PC-3 (cell line): ENCODE results near the gene CUL4A. TPM values are rescaled to one million over a fixed set of nuclear protein-coding genes. Genes with fewer than 3 reads are reported as not detected.

Experiments used
- ATAC-seq: fragments of 200-7000 bp; cut with Tn5 transposase; 2 replicates; pipeline ENCODE4 v1.9.1; 2020; ENCODE audit warnings: mild to moderate bottlenecking, moderate library complexity
- BruUV-seq: library from RNA; stranded (reverse); fragments of 400-500 nt; replicated peaks from 2 replicates; lab custom pipeline; 2021; lab: Mats Ljungman, UMichigan
- CTCF ChIA-PET: fragments of 300-600 bp; sonication (Branson Sonifier 250); formaldehyde crosslinking; loops from one replicate; lab custom pipeline; 2022; ENCODE audit warnings: antibody characterized with exemption; lab: Charles Lee
- POLR2A ChIA-PET: fragments of 300-600 bp; sonication (Branson Sonifier 250); formaldehyde crosslinking; loops from one replicate; lab custom pipeline; 2022; ENCODE audit warnings: antibody characterized with exemption; ENCODE audit not compliant: unreplicated experiment; lab: Charles Lee
- DNase-seq: peaks from one replicate; pipeline ENCODE4 v3.0.0-alpha.2; 2015
- H2AFZ ChIP-seq: fragments of 300-600 bp; sonication (generic); 2 replicates; pipeline ENCODE4 v1.6.0; 2016; ENCODE audit warnings: antibody characterized with exemption, low read length
- H3F3A ChIP-seq: fragments of 300-600 bp; sonication (generic); one replicate; pipeline ENCODE4 v1.6.0; 2017; ENCODE audit warnings: antibody characterized with exemption, low read length, control low read depth, mild to moderate bottlenecking; ENCODE audit not compliant: unreplicated experiment
- H3K27ac ChIP-seq: fragments of 300-600 bp; sonication (generic); 2 replicates; pipeline ENCODE4 v1.5.1; 2016; ENCODE audit warnings: mild to moderate bottlenecking, low read length
- H3K27me3 ChIP-seq: fragments of 300-600 bp; sonication (generic); 2 replicates; pipeline ENCODE4 v1.6.1; 2016; ENCODE audit warnings: low read length, mixed read lengths
- H3K36me3 ChIP-seq: fragments of 300-600 bp; sonication (generic); 2 replicates; pipeline ENCODE4 v1.6.1; 2016; ENCODE audit warnings: low read depth, mixed run types, low read length, mixed read lengths
- H3K4me1 ChIP-seq: fragments of 300-600 bp; sonication (generic); 2 replicates; pipeline ENCODE4 v1.5.1; 2016; ENCODE audit warnings: low read length; ENCODE audit not compliant: insufficient read depth
- H3K4me2 ChIP-seq: fragments of 300-600 bp; sonication (generic); 2 replicates; pipeline ENCODE4 v1.6.0; 2016; ENCODE audit warnings: low read length
- H3K4me3 ChIP-seq: fragments of 300-600 bp; sonication (generic); 2 replicates; pipeline ENCODE4 v1.5.1; 2016; ENCODE audit warnings: mild to moderate bottlenecking, low read length, mixed read lengths
- H3K79me2 ChIP-seq: fragments of 300-600 bp; sonication (generic); 2 replicates; pipeline ENCODE4 v1.6.1; 2017; ENCODE audit warnings: low read length, mixed read lengths
- H3K9ac ChIP-seq: fragments of 300-600 bp; sonication (generic); 2 replicates; pipeline ENCODE4 v1.6.0; 2016; ENCODE audit warnings: mild to moderate bottlenecking, low read length
- H3K9me2 ChIP-seq: fragments of 300-600 bp; sonication (generic); replicated peaks from 2 replicates; pipeline ENCODE4 v1.6.1; 2016; ENCODE audit warnings: mixed run types, low read length, mixed read lengths
- H3K9me3 ChIP-seq: fragments of 300-600 bp; sonication (generic); 2 replicates; pipeline ENCODE4 v1.6.1; 2016; ENCODE audit warnings: low read length, mixed read lengths
- H4K20me1 ChIP-seq: fragments of 300-600 bp; sonication (generic); 2 replicates; pipeline ENCODE4 v1.6.1; 2016; ENCODE audit warnings: low read length, mixed read lengths
- CTCF ChIP-seq: fragments of 300-600 bp; sonication (generic); conservative IDR thresholded peaks from 2 replicates; pipeline ENCODE4 v1.5.1; 2017; ENCODE audit warnings: antibody characterized with exemption, low read depth, mild to moderate bottlenecking, low read length
- EZH2 ChIP-seq: fragments of 300-600 bp; sonication (generic); IDR thresholded peaks from one replicate; pipeline ENCODE4 v1.6.1; 2017; ENCODE audit warnings: antibody characterized with exemption, mild to moderate bottlenecking, low read length; ENCODE audit not compliant: unreplicated experiment
- EZH2phosphoT487 ChIP-seq: fragments of 300-600 bp; sonication (generic); IDR thresholded peaks from 2 replicates; pipeline ENCODE4 v1.6.1; 2018; ENCODE audit warnings: mild to moderate bottlenecking, antibody characterized with exemption, low read length, borderline replicate concordance
- intact Hi-C: fragments of 100-400 bp; cut with micrococcal nuclease; formaldehyde crosslinking; loops from 2 replicates; pipeline ENCODE4 v1.9.0; 2023
- total RNA-seq: library from RNA; depleted of rRNA; stranded (reverse); fragments of >200 nt; gene quantifications from 2 replicates; pipeline ENCODE4 v1.2.3, GENCODE V29; 2014

Gene CUL4A
- total RNA-seq, 1 experiment from 2014 or later, result 82.4 TPM

- H3K9ac ChIP-seq, result no peak overlapping the region
- peaks cover 15% of the 10 kb centered on the region for H3K4me1 ChIP-seq
- H3K9me3 ChIP-seq, result no peaks in the 10 kb centered on the region
- H3F3A ChIP-seq, result no peaks in the 10 kb centered on the region
- no peak overlapping the region for H3K27ac ChIP-seq
- no peak for DNase-seq
- TF ChIP-seq EZH2 (no peak), CTCF (no peak), EZH2phosphoT487 (no peak)
- peaks cover 82% of the 10 kb centered on the region for H3K79me2 ChIP-seq
- no peak overlapping the region for H2AFZ ChIP-seq
- H4K20me1 ChIP-seq, result peaks cover 11% of the 10 kb centered on the region; the same call in 1 of the 2 replicates
- intact Hi-C loops, result no loop called here
- no peak overlapping the region for H3K4me2 ChIP-seq
- H3K4me3 ChIP-seq, result no peak overlapping the region
- ChIA-PET CTCF (no interaction called here), POLR2A (no interaction called here)
- BruUV-seq, result no TSS peak
- H3K27me3 ChIP-seq, result no peaks in the 10 kb centered on the region
- peaks cover 13% of the 10 kb centered on the region for H3K36me3 ChIP-seq
- no peak for ATAC-seq
- no peaks in the 10 kb centered on the region for H3K9me2 ChIP-seq
Observed at GRCh38 chr13:113201815-113202214, 7.6 kb upstream of the CUL4A start.

GRCh38 chr13:113202912-113203311, 6.5 kb upstream of the CUL4A start:
- CTCF ChIA-PET, result no interaction called here
- H3K4me1 ChIP-seq, result peaks cover 24% of the 10 kb centered on the region
- peaks cover 93% of the 10 kb centered on the region for H3K79me2 ChIP-seq
- no peak overlapping the region for H3K4me2 ChIP-seq
- BruUV-seq, result no TSS peak
- no peaks in the 10 kb centered on the region for H3K9me3 ChIP-seq
- no peaks in the 10 kb centered on the region for H3K9me2 ChIP-seq
- no peak overlapping the region for H3K27ac ChIP-seq
- peaks cover 6% of the 10 kb centered on the region for H3K36me3 ChIP-seq
- H3K27me3 ChIP-seq, result no peaks in the 10 kb centered on the region
- TF ChIP-seq EZH2phosphoT487 (no peak), CTCF (no peak), EZH2 (no peak)
- intact Hi-C loops, result no loop called here
- no peak overlapping the region for H3K9ac ChIP-seq
- peaks cover 11% of the 10 kb centered on the region; the same call in 1 of the 2 replicates for H4K20me1 ChIP-seq
- H3K4me3 ChIP-seq, result no peak overlapping the region
- H3F3A ChIP-seq, result no peaks in the 10 kb centered on the region
- DNase-seq (no peak), ATAC-seq (no peak)
- POLR2A ChIA-PET, result no interaction called here
- H2AFZ ChIP-seq, result no peak overlapping the region

- BruUV-seq, result no TSS peak
- no peak for TF ChIP-seq EZH2phosphoT487
- no peak for TF ChIP-seq EZH2
- no peak for TF ChIP-seq CTCF
- H4K20me1 ChIP-seq, result peaks cover 11% of the 10 kb centered on the region; the same call in 1 of the 2 replicates
Observed at GRCh38 chr13:113203507-113204377, 5.7 kb upstream of the CUL4A start.

More at GRCh38 chr13:113203507-113204377, 5.7 kb upstream of the CUL4A start:
- no peaks in the 10 kb centered on the region for H3F3A ChIP-seq
- H3K79me2 ChIP-seq, result peaks cover 97% of the 10 kb centered on the region
- ChIA-PET POLR2A (no interaction called here), CTCF (no interaction called here)
- DNase-seq, result no peak
- no peak overlapping the region for H3K4me3 ChIP-seq
- peaks cover 24% of the 10 kb centered on the region for H3K4me1 ChIP-seq
- H3K27me3 ChIP-seq, result no peaks in the 10 kb centered on the region
- ATAC-seq, result no peak
- H2AFZ ChIP-seq, result no peak overlapping the region
- no peak overlapping the region for H3K4me2 ChIP-seq
- intact Hi-C loops, result no loop called here
- H3K9me2 ChIP-seq, result no peaks in the 10 kb centered on the region
- no peaks in the 10 kb centered on the region for H3K9me3 ChIP-seq
- no peak overlapping the region for H3K9ac ChIP-seq
- H3K36me3 ChIP-seq, result peaks cover 6% of the 10 kb centered on the region
- no peak overlapping the region for H3K27ac ChIP-seq
